ENCODE measurements around the gene INPP5E.

DNA sequence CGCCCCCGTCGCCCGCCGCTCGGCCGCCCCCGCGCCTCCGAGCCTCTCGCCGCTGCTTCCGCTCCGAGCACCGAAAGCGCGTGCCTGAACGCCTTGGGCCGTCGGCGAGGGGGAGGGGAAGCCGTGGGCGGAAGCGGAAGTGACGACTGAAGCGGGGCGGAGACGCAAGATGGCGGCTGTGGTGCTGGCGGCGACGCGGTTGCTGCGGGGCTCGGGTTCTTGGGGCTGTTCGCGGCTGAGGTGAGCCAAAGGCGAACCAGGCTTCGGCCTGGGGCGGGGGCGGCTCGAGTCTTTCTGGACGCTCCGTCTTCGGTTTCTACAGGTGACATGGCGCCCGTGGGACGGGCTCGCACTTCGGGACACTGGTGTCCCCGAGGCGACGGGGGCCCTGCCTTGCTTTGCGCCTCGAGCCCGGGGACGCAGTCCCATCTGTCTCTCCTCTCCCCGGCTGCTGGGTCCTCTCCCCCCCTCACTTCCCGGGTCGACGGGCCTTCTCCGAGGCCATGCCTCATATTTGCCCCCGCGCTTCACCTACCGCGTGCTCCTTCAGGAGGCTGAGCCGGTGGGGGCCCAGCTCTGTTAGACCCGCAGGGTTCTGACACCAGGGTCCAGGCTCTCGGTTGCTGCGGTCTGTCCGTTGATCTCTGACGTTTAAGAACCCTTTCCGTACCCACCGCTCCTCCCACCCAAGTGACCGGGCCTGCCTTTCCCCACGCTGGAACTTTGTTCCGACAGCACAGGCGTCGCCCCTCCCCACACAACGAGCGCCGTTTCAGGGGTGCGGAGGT is 29.0 kb downstream of the INPP5E start, which contains the start of the genes ENTR1 and PMPCA:
- TF ChIP-seq, protein P1, sequence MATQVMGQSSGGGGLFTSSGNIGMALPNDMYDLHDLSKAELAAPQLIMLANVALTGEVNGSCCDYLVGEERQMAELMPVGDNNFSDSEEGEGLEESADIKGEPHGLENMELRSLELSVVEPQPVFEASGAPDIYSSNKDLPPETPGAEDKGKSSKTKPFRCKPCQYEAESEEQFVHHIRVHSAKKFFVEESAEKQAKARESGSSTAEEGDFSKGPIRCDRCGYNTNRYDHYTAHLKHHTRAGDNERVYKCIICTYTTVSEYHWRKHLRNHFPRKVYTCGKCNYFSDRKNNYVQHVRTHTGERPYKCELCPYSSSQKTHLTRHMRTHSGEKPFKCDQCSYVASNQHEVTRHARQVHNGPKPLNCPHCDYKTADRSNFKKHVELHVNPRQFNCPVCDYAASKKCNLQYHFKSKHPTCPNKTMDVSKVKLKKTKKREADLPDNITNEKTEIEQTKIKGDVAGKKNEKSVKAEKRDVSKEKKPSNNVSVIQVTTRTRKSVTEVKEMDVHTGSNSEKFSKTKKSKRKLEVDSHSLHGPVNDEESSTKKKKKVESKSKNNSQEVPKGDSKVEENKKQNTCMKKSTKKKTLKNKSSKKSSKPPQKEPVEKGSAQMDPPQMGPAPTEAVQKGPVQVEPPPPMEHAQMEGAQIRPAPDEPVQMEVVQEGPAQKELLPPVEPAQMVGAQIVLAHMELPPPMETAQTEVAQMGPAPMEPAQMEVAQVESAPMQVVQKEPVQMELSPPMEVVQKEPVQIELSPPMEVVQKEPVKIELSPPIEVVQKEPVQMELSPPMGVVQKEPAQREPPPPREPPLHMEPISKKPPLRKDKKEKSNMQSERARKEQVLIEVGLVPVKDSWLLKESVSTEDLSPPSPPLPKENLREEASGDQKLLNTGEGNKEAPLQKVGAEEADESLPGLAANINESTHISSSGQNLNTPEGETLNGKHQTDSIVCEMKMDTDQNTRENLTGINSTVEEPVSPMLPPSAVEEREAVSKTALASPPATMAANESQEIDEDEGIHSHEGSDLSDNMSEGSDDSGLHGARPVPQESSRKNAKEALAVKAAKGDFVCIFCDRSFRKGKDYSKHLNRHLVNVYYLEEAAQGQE (IDR thresholded peaks at IDR 0.05; ENCODE audit: insufficient read depth in 1 of 2, low read depth in 2 of 2, low read length in 2 of 2) = peak; percentile 18 to 59; a peak in 2 of 4 replicates
- TF ChIP-seq POLR2AphosphoS5 (IDR thresholded peaks at IDR 0.05; ENCODE audit: low read depth, low read length) (peak; percentile 91), TAF1 (IDR thresholded peaks at IDR 0.05; ENCODE audit: borderline replicate concordance, insufficient read depth, low read length) (peak; percentile 97), SIN3A (IDR thresholded peaks at IDR 0.05; ENCODE audit: borderline replicate concordance, insufficient read depth, low read length) (0 out of 2 replicates have a peak, but pooled peaks have one; percentile 21), FOXP2 (optimal IDR thresholded peaks at IDR 0.05; ENCODE audit: borderline replicate concordance, extremely low read depth, extremely low read length, insufficient read depth) (no peak)
